ENCODE data around the gene DOK1. TPM values are rescaled to one million over a fixed set of nuclear protein-coding genes. Genes with fewer than 3 reads are reported as not detected.

Gene DOK1
- total and polyA plus RNA-seq, 10 donors = 19.9 to 59.1 (median 39.7) TPM

GRCh38 chr2:74578408-74578807, 23.9 kb downstream of the DOK1 start:
- WGBS, 5 donors = 46 to 76% (median 69%) methylated on average over 3 of the region's 3 CpGs
- peak overlapping the region in 3 of 8 donors; percentile 75 to 79 (median 78) for H3K27ac ChIP-seq
- intact Hi-C loops (cut with DNase I; ENCODE audit: low total_unique reads) = no loop called here
- no peak for DNase-seq
- no peaks in the 10 kb centered on the region for H3K36me3 ChIP-seq
- no peaks in the 10 kb centered on the region for H3K9me3 ChIP-seq
- H3K4me1 ChIP-seq = peaks cover 8 to 58% (median 33%) of the 10 kb centered on the region in 6 donors
- no peak for TF ChIP-seq POLR2A (IDR thresholded peaks at IDR 0.05)
- TF ChIP-seq POLR2AphosphoS5 (IDR thresholded peaks at IDR 0.05) = no peak
- no peak for TF ChIP-seq CTCF (IDR thresholded peaks at IDR 0.05 in 8 of 11, conservative IDR thresholded peaks at IDR 0.05 in 3 of 11)
- no peaks in the 10 kb centered on the region for H3K27me3 ChIP-seq (replicated peaks in 1 of 7)
- H3K4me3 ChIP-seq = no peak overlapping the region

DNA sequence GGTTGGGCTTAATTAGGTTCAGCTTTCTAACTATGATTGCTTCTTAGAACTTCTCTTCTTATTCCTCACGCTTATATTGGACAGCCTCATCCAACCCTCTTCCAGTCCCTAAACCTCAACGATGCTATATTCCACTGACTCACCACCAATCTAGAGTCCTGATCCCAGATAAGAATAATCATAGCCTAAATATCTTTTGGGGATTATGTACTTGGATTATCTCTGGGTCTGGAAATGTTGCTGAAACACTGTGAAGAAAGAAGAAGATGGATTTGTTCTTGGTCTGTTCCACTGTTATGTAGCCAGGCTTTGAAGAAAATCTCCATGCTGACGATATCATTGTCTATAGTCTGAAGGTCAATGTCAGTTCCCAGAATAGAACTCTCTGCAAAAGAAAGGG, 26.9 kb downstream of the DOK1 start:
- TF ChIP-seq CTCF (IDR thresholded peaks at IDR 0.05 in 8 of 11, conservative IDR thresholded peaks at IDR 0.05 in 3 of 11) = no peak
- TF ChIP-seq POLR2A (IDR thresholded peaks at IDR 0.05) = no peak
- TF ChIP-seq POLR2AphosphoS5 (IDR thresholded peaks at IDR 0.05) = no peak
- H3K27me3 ChIP-seq (replicated peaks in 1 of 7) = no peaks in the 10 kb centered on the region
- 83 to 94% (median 88%) methylated on average over 3 of the region's 3 CpGs for WGBS, 5 donors
- intact Hi-C loops (cut with DNase I; ENCODE audit: low total_unique reads) = no loop called here
- H3K9me3 ChIP-seq = no peaks in the 10 kb centered on the region
- H3K4me3 ChIP-seq = no peak overlapping the region
- H3K4me1 ChIP-seq = peaks cover 0 to 53% (median 30%) of the 10 kb centered on the region in 6 donors
- DNase-seq = no peak
- H3K36me3 ChIP-seq = no peaks in the 10 kb centered on the region
- H3K27ac ChIP-seq = no peak overlapping the region

- Histone ChIP-seq H3K4me3 (no peak overlapping the region), H3K36me3 (no peaks in the 10 kb centered on the region), H3K9me3 (no peaks in the 10 kb centered on the region), H3K4me1 (peaks cover 0 to 49% (median 26%) of the 10 kb centered on the region in 6 donors), H3K27me3 (replicated peaks in 1 of 7) (no peaks in the 10 kb centered on the region), H3K27ac (no peak overlapping the region)
- intact Hi-C loops (cut with DNase I; ENCODE audit: low total_unique reads) = no loop called here
- WGBS, 5 donors = 79 to 91% (median 86%) methylated on average over 2 of the region's 2 CpGs
- no peak for DNase-seq
- TF ChIP-seq POLR2A (IDR thresholded peaks at IDR 0.05) (no peak), POLR2AphosphoS5 (IDR thresholded peaks at IDR 0.05) (no peak)
Observed at GRCh38 chr2:74582184-74582583, 27.7 kb downstream of the DOK1 start.

DNA sequence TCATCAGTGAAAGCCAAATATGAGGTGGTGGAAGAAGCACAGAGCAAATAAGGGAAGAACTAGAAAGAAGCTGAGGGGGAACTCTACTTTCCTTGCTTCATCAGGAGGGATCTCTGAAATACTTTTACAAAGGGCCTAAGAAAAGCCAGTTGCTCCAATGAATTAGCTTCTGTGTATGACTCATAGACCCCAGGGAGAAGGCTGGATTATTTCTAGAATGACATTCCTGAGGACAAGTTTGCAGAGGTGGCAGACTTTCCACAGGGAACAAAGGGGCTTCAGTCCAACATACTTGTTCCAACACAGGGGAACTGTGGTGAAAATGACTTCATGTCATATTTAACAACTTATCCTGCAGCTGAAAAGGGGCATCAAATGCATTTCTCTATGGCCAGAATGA, 29.0 kb downstream of the DOK1 start:
- DNase-seq = no peak
- no peaks in the 10 kb centered on the region for H3K9me3 ChIP-seq
- H3K27ac ChIP-seq = no peak overlapping the region
- intact Hi-C loops (cut with DNase I; ENCODE audit: low total_unique reads) = no loop called here
- no peaks in the 10 kb centered on the region for H3K36me3 ChIP-seq
- TF ChIP-seq POLR2AphosphoS5 (IDR thresholded peaks at IDR 0.05) (no peak), CTCF (IDR thresholded peaks at IDR 0.05 in 8 of 11, conservative IDR thresholded peaks at IDR 0.05 in 3 of 11) (no peak), POLR2A (IDR thresholded peaks at IDR 0.05) (no peak)
- no peaks in the 10 kb centered on the region for H3K27me3 ChIP-seq (replicated peaks in 1 of 7)
- no peak overlapping the region for H3K4me3 ChIP-seq
- H3K4me1 ChIP-seq = peaks cover 0 to 43% (median 18%) of the 10 kb centered on the region in 6 donors
